GM23248 (cell line): ENCODE results near the gene PAFAH2.

Experiments
- EZH2 ChIP-seq: fragments of 200-600 bp; sonication (generic); IDR thresholded peaks from 2 replicates; pipeline ENCODE4 v1.6.1; 2018; ENCODE audit warnings: antibody characterized with exemption, mild to moderate bottlenecking; ENCODE audit not compliant: insufficient read depth, poor library complexity, severe bottlenecking
- EZH2phosphoT487 ChIP-seq: fragments of 200-600 bp; sonication (generic); IDR thresholded peaks from 2 replicates; pipeline ENCODE4 v1.6.1; 2018; ENCODE audit warnings: antibody characterized with exemption, moderate library complexity, mild to moderate bottlenecking, low read depth; ENCODE audit not compliant: insufficient read depth

DNA sequence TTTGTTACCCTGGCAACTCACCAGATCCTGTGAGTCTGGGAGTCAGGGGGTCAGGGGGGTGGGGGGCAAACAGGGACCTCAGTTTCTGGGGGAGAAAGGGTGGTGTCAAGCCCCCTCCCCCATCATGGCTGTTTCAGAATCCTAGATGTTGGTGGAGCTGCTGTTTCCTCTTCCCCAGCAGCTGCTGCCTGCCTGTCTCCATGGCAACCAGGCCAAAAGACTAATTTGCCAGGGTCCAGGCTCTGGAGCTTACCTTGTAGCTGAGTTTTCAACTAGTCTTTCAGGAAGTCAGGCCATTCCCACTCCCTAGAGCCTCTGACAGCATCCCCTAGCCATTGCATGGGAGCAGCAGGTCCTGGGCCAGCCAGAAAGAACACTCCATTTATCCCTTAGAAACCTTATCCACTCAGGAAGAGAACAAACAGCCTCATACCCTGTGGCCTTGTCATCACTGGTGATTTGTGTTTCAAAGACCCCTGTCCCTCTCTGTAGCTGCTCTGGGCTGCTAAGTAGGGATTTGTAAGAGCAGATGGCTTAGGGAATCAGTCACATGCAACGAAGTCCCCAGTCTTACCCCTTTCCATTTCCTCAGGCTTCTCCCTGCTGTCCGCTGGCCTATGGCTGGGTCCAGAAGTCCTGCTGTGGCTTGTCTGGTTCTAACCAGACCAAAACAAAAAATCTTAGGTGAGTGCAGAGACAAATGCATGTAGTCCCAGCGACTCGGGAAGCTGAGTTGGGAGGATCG, 70.2 kb downstream of the PAFAH2 start:
- TF ChIP-seq EZH2, result no peak
- TF ChIP-seq EZH2phosphoT487, result no peak
